Measurements from ENCODE around the gene CACNA1C. TPM values are rescaled to one million over a fixed set of nuclear protein-coding genes. Genes with fewer than 3 reads are reported as not detected.
A peak's percentile ranks its signal among the peaks of the same experiment; 100 is the strongest.

Gene CACNA1C
- total and polyA plus RNA-seq, 2 donors from 2014 or later, result 1.6 to 17.4 TPM

DNA sequence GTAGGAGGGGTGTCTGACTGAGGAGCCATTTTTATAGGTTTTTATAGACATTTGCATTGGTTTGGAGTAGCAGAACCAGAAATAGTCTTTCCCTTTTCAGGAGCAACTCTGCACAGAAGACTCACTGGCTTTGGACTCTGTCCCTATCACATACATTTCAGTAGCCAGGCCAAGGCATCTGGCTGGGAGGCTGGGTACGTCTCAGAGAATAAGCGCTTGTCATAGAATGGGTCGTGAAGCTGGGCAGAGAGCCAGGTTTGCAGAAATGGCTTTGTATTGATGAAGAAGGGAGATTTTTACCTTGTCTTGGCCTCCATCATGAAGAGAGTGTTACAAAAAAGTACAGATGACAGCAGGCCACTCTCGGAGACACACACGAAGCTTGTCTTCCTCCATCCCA, 98.6 kb downstream of the CACNA1C start:
- H3K36me3 ChIP-seq (ENCODE audit: control insufficient read depth in 2 of 3, insufficient read depth in 3 of 3, low read length in 3 of 3), result no peaks in the 10 kb centered on the region
- H3K27ac ChIP-seq (ENCODE audit: low read depth in 2 of 2, low read length in 2 of 2), result no peak overlapping the region
- H3K9me3 ChIP-seq (ENCODE audit: control insufficient read depth in 2 of 3, insufficient read depth in 1 of 3, low read length in 3 of 3), result no peaks in the 10 kb centered on the region
- no peak overlapping the region for H3K4me3 ChIP-seq (ENCODE audit: low read length in 3 of 3)
- H3K9ac ChIP-seq (ENCODE audit: low read length in 3 of 3), result no peak overlapping the region
- FAIRE-seq, result no peak
- no peaks in the 10 kb centered on the region for H3K27me3 ChIP-seq (ENCODE audit: control insufficient read depth, insufficient read depth, low read length)
- peaks cover 0 to 4% (median 3%) of the 10 kb centered on the region in 3 donors for H3K4me1 ChIP-seq (ENCODE audit: control insufficient read depth in 2 of 3, insufficient read depth in 2 of 3, low read depth in 1 of 3, low read length in 3 of 3)
- TF ChIP-seq, protein P1, sequence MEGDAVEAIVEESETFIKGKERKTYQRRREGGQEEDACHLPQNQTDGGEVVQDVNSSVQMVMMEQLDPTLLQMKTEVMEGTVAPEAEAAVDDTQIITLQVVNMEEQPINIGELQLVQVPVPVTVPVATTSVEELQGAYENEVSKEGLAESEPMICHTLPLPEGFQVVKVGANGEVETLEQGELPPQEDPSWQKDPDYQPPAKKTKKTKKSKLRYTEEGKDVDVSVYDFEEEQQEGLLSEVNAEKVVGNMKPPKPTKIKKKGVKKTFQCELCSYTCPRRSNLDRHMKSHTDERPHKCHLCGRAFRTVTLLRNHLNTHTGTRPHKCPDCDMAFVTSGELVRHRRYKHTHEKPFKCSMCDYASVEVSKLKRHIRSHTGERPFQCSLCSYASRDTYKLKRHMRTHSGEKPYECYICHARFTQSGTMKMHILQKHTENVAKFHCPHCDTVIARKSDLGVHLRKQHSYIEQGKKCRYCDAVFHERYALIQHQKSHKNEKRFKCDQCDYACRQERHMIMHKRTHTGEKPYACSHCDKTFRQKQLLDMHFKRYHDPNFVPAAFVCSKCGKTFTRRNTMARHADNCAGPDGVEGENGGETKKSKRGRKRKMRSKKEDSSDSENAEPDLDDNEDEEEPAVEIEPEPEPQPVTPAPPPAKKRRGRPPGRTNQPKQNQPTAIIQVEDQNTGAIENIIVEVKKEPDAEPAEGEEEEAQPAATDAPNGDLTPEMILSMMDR (IDR thresholded peaks at IDR 0.05; ENCODE audit: borderline replicate concordance, extremely low read depth, insufficient read depth), result no peak
- intact Hi-C loops (cut with DNase I), result no loop called here
- no peak for DNase-seq

DNA sequence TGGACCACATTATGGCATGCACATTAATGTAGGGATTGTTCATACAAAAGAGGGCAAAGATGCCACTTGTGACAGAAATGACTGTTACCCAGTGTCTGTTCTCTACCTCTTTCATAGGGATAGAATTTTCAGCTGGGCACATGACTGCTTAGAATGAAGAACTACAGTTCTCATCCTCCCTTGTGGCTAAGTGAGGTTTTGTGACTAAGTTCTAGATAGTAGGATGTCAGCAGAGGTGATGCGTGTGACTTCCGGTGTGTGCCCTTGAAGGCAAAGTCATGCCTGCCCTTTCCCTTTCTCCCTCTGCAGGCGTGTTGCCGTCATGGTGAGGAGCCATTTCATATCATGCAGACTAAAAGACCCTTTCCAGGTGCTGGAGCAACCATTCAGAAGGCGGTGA, 99.3 kb downstream of the CACNA1C start:
- FAIRE-seq, result no peak
- TF ChIP-seq, protein P1 (IDR thresholded peaks at IDR 0.05; ENCODE audit: borderline replicate concordance, extremely low read depth, insufficient read depth), result no peak
- H3K4me3 ChIP-seq (ENCODE audit: low read length in 3 of 3), result no peak overlapping the region
- peaks cover 0 to 4% (median 3%) of the 10 kb centered on the region in 3 donors for H3K4me1 ChIP-seq (ENCODE audit: control insufficient read depth in 2 of 3, insufficient read depth in 2 of 3, low read depth in 1 of 3, low read length in 3 of 3)
- no peaks in the 10 kb centered on the region for H3K9me3 ChIP-seq (ENCODE audit: control insufficient read depth in 2 of 3, insufficient read depth in 1 of 3, low read length in 3 of 3)
- intact Hi-C loops (cut with DNase I), result no loop called here
- no peak overlapping the region for H3K27ac ChIP-seq (ENCODE audit: low read depth in 2 of 2, low read length in 2 of 2)
- H3K9ac ChIP-seq (ENCODE audit: low read length in 3 of 3), result no peak overlapping the region
- no peak for DNase-seq
- no peaks in the 10 kb centered on the region for H3K36me3 ChIP-seq (ENCODE audit: control insufficient read depth in 2 of 3, insufficient read depth in 3 of 3, low read length in 3 of 3)
- H3K27me3 ChIP-seq (ENCODE audit: control insufficient read depth, insufficient read depth, low read length), result no peaks in the 10 kb centered on the region

DNA sequence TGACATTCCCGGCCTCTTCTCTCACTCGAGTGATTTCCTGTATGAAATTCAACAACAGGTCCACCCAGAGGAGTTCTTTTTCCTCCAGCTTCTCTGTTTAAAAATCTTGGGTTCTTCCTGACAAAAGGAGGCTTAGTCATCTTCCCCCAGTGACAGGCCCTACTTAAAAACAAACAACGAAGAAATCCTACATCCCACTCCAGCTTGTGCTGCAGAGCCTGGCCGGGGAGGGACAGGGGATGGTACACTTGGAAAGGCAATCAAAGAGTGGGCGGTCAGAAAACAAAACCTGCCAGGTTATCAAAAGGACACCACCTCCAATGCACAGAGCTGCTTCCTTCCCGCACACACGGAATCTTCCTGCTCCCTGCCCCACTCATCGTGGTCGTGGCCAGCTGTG, 101.3 kb downstream of the CACNA1C start:
- no peak for FAIRE-seq
- H3K27ac ChIP-seq (ENCODE audit: low read depth in 2 of 2, low read length in 2 of 2), result no peak overlapping the region

More for the DNA sequence above, 101.3 kb downstream of the CACNA1C start:
- peak in 1 of 5 donors; percentile 24 for DNase-seq
- Histone ChIP-seq H3K36me3 (ENCODE audit: control insufficient read depth in 2 of 3, insufficient read depth in 3 of 3, low read length in 3 of 3) (no peaks in the 10 kb centered on the region), H3K4me3 (ENCODE audit: low read length in 3 of 3) (no peak overlapping the region), H3K9me3 (ENCODE audit: control insufficient read depth in 2 of 3, insufficient read depth in 1 of 3, low read length in 3 of 3) (no peaks in the 10 kb centered on the region), H3K9ac (ENCODE audit: low read length in 3 of 3) (no peak overlapping the region), H3K27me3 (ENCODE audit: control insufficient read depth, insufficient read depth, low read length) (no peaks in the 10 kb centered on the region), H3K4me1 (ENCODE audit: control insufficient read depth in 2 of 3, insufficient read depth in 2 of 3, low read depth in 1 of 3, low read length in 3 of 3) (peaks cover 0 to 4% (median 3%) of the 10 kb centered on the region in 3 donors)
- intact Hi-C loops (cut with DNase I), result no loop called here
- TF ChIP-seq, protein P1 (IDR thresholded peaks at IDR 0.05; ENCODE audit: borderline replicate concordance, extremely low read depth, insufficient read depth), result no peak
